BLaER1 treated with 17β-estradiol and CSF1 and Interleukin-3, amounts not matched to agents 10 nM and 100 nM (cell line): ENCODE data around the gene INPP4A.

Experiments used
- H3K27ac ChIP-seq, 11 experiments: shearing (Covaris generic); formaldehyde crosslinking; 2 replicates each; pipeline ENCODE4 v1.8.1; 2022
- H3K27me3 ChIP-seq, 11 experiments: shearing (Covaris generic); formaldehyde crosslinking; 2 replicates each; pipeline ENCODE4 v1.8.1; 2022
- H3K36me3 ChIP-seq, 11 experiments: shearing (Covaris generic); formaldehyde crosslinking; 2 replicates each; pipeline ENCODE4 v1.8.1; 2022
- H3K4me1 ChIP-seq, 10 experiments: shearing (Covaris generic); formaldehyde crosslinking; 2 replicates each; pipeline ENCODE4 v1.8.1; 2022
- H3K4me2 ChIP-seq, 11 experiments: shearing (Covaris generic); formaldehyde crosslinking; 2 replicates each; pipeline ENCODE4 v1.8.1; 2022
- H3K4me3 ChIP-seq, 10 experiments: shearing (Covaris generic); formaldehyde crosslinking; 2 replicates each; pipeline ENCODE4 v1.8.1; 2022
- H3K9ac ChIP-seq, 11 experiments: shearing (Covaris generic); formaldehyde crosslinking; 2 replicates each; pipeline ENCODE4 v1.8.1; 2022
- H3K9me3 ChIP-seq, 11 experiments: shearing (Covaris generic); formaldehyde crosslinking; replicated peaks in 1 of 11; 2 replicates each; pipeline ENCODE4 v1.8.1; 2022
- H4K20me1 ChIP-seq, 11 experiments: shearing (Covaris generic); formaldehyde crosslinking; 2 replicates each; pipeline ENCODE4 v1.8.1; 2022
- Cebpa-rat ChIP-seq, 11 experiments: shearing (Covaris generic); IDR thresholded peaks; 2 replicates each; pipeline ENCODE4 v1.8.1; 2022

Gene INPP4A

GRCh38 chr2:98448441-98449145 is 3.9 kb downstream of the INPP4A start:
- Histone ChIP-seq H3K9ac (no peak overlapping the region), H3K4me1 (peaks cover 44 to 73% (median 65%) of the 10 kb centered on the region in 10 experiments), H3K27me3 (no peaks in the 10 kb centered on the region), H4K20me1 (peaks cover 34 to 86% (median 67%) of the 10 kb centered on the region in 11 experiments; a peak in 21 of 22 replicates), H3K9me3 (no peaks in the 10 kb centered on the region), H3K4me3 (no peak overlapping the region), H3K27ac (no peak overlapping the region), H3K36me3 (no peaks in the 10 kb centered on the region), H3K4me2 (peak overlapping the region in 9 of 11 experiments; percentile 3 to 56 (median 29); a peak in 12 of 22 replicates)
- no peak for TF ChIP-seq Cebpa-rat (IDR thresholded peaks at IDR 0.05)

- Histone ChIP-seq H3K4me1 (peaks cover 63 to 82% (median 75%) of the 10 kb centered on the region in 10 experiments), H3K9me3 (no peaks in the 10 kb centered on the region), H3K4me3 (peak overlapping the region in 2 of 10 experiments; percentile 12 to 14; a peak in 2 of 20 replicates), H3K36me3 (peaks cover 0 to 12% (median 0%) of the 10 kb centered on the region in 11 experiments; a peak in 3 of 22 replicates), H3K9ac (peak overlapping the region in 3 of 11 experiments; percentile 1 to 34 (median 9); a peak in 3 of 22 replicates), H4K20me1 (peaks cover 46 to 99% (median 72%) of the 10 kb centered on the region in 11 experiments; a peak in 20 of 22 replicates), H3K27ac (peak overlapping the region in 3 of 11 experiments; percentile 14 to 44 (median 24); a peak in 4 of 22 replicates), H3K4me2 (peak overlapping the region; percentile 76 to 97 (median 85)), H3K27me3 (no peaks in the 10 kb centered on the region)
- TF ChIP-seq Cebpa-rat (IDR thresholded peaks at IDR 0.05): no peak
Measured at GRCh38 chr2:98452396-98453027, 7.9 kb downstream of the INPP4A start.

- Histone ChIP-seq H3K27me3 (no peaks in the 10 kb centered on the region), H4K20me1 (peaks cover 46 to 99% (median 73%) of the 10 kb centered on the region in 11 experiments; a peak in 20 of 22 replicates), H3K9me3 (no peaks in the 10 kb centered on the region), H3K4me2 (peak overlapping the region; percentile 76 to 97 (median 85)), H3K36me3 (peaks cover 0 to 12% (median 0%) of the 10 kb centered on the region in 11 experiments; a peak in 3 of 22 replicates), H3K27ac (peak overlapping the region in 4 of 11 experiments; percentile 16 to 58 (median 34); a peak in 4 of 22 replicates), H3K4me3 (0 out of 20 replicates have a peak overlapping the region, but pooled peaks of 2 of the 10 experiments have one; percentile 12 to 14), H3K9ac (peak overlapping the region in 4 of 11 experiments; percentile 1 to 40 (median 22); a peak in 3 of 22 replicates), H3K4me1 (peaks cover 65 to 80% (median 74%) of the 10 kb centered on the region in 10 experiments)
- TF ChIP-seq Cebpa-rat (IDR thresholded peaks at IDR 0.05): no peak
Measured at GRCh38 chr2:98453083-98453482, 8.4 kb downstream of the INPP4A start.

GRCh38 chr2:98453531-98453930 is 8.9 kb downstream of the INPP4A start:
- peaks cover 0 to 12% (median 0%) of the 10 kb centered on the region in 11 experiments; a peak in 4 of 22 replicates for H3K36me3 ChIP-seq
- H4K20me1 ChIP-seq: peaks cover 51 to 99% (median 74%) of the 10 kb centered on the region in 11 experiments; a peak in 20 of 22 replicates
- no peaks in the 10 kb centered on the region for H3K9me3 ChIP-seq
- H3K27ac ChIP-seq: peak overlapping the region in 4 of 11 experiments; percentile 16 to 58 (median 34); a peak in 5 of 22 replicates
- no peak overlapping the region for H3K4me3 ChIP-seq
- H3K4me2 ChIP-seq: peak overlapping the region; percentile 76 to 97 (median 85)
- TF ChIP-seq Cebpa-rat (IDR thresholded peaks at IDR 0.05): no peak
- H3K9ac ChIP-seq: peak overlapping the region in 3 of 11 experiments; percentile 1 to 40 (median 34); a peak in 2 of 22 replicates
- H3K4me1 ChIP-seq: peaks cover 64 to 83% (median 72%) of the 10 kb centered on the region in 10 experiments
- H3K27me3 ChIP-seq: no peaks in the 10 kb centered on the region

- Histone ChIP-seq H4K20me1 (peaks cover 53 to 99% (median 74%) of the 10 kb centered on the region in 11 experiments; a peak in 20 of 22 replicates), H3K27me3 (no peaks in the 10 kb centered on the region), H3K4me2 (peak overlapping the region; percentile 76 to 97 (median 85)), H3K4me1 (peaks cover 65 to 88% (median 75%) of the 10 kb centered on the region in 10 experiments), H3K9ac (peak overlapping the region in 1 of 11 experiments; percentile 68; a peak in 1 of 22 replicates), H3K9me3 (no peaks in the 10 kb centered on the region), H3K4me3 (peak overlapping the region in 1 of 10 experiments; percentile 19; a peak in 1 of 20 replicates), H3K36me3 (peaks cover 0 to 12% (median 0%) of the 10 kb centered on the region in 11 experiments; a peak in 6 of 22 replicates), H3K27ac (peak overlapping the region in 8 of 11 experiments; percentile 3 to 87 (median 28); a peak in 8 of 22 replicates)
- no peak for TF ChIP-seq Cebpa-rat (IDR thresholded peaks at IDR 0.05)
Measured at GRCh38 chr2:98454073-98454472, 9.4 kb downstream of the INPP4A start.

DNA sequence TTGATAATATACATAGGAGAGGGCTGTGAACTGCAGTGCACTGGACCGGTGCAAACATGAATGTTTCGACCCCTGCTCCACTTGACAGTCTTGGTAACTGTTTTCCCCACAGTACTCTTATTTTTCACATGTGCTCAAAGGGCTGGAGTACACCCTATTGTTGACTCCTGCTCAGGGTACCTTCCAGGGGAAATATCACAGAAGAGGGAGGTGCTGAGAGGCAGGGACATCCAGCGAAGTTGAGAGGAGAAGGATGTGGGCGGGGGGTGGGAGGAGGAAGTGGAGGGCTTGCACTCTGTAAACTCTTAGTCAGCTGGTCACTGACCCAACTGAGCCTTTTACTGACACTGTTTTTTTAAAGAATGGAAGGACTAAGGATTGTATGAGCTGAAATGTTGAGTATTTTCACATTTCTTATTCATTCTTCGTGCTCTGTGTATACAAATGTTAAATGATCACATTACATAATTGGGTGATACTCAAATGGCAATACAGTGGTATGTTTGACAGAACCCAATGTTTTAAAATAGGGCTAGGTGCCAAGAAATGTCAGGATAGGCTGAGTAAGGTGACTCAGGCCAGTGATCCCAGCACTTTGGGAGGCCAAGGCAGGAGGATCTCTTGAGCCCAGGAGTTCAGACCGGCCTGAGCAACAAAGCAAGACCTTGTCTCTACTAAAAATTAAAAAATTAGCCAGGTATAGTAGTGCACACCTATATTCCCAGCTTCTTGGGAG is 10.0 kb downstream of the INPP4A start:
- peaks cover 71 to 94% (median 81%) of the 10 kb centered on the region in 10 experiments for H3K4me1 ChIP-seq
- no peak for TF ChIP-seq Cebpa-rat (IDR thresholded peaks at IDR 0.05)

GRCh38 chr2:98455494-98455976 is 10.9 kb downstream of the INPP4A start:
- peak overlapping the region in 9 of 11 experiments; percentile 13 to 68 (median 38); a peak in 13 of 22 replicates for H3K9ac ChIP-seq
- TF ChIP-seq Cebpa-rat (IDR thresholded peaks at IDR 0.05): no peak
- peaks cover 63 to 99% (median 80%) of the 10 kb centered on the region in 11 experiments; a peak in 21 of 22 replicates for H4K20me1 ChIP-seq
- peaks cover 77 to 100% (median 86%) of the 10 kb centered on the region in 10 experiments for H3K4me1 ChIP-seq
- H3K36me3 ChIP-seq: peaks cover 0 to 12% (median 0%) of the 10 kb centered on the region in 11 experiments; a peak in 6 of 22 replicates
- peak overlapping the region; percentile 37 to 87 (median 70) for H3K27ac ChIP-seq
- H3K9me3 ChIP-seq: no peaks in the 10 kb centered on the region
- H3K27me3 ChIP-seq: no peaks in the 10 kb centered on the region
- peak overlapping the region; percentile 76 to 97 (median 85) for H3K4me2 ChIP-seq
- peak overlapping the region in 4 of 10 experiments; percentile 5 to 25 (median 21); a peak in 6 of 20 replicates for H3K4me3 ChIP-seq

More for the DNA sequence above, 10.0 kb downstream of the INPP4A start:
- Histone ChIP-seq H4K20me1 (peaks cover 59 to 99% (median 78%) of the 10 kb centered on the region in 11 experiments; a peak in 20 of 22 replicates), H3K9ac (peak overlapping the region in 5 of 11 experiments; percentile 13 to 68 (median 38); a peak in 8 of 22 replicates), H3K4me2 (peak overlapping the region; percentile 76 to 97 (median 85)), H3K27me3 (no peaks in the 10 kb centered on the region), H3K27ac (peak overlapping the region; percentile 37 to 87 (median 70); a peak in 21 of 22 replicates), H3K9me3 (no peaks in the 10 kb centered on the region), H3K4me3 (peak overlapping the region in 4 of 10 experiments; percentile 5 to 19 (median 11); a peak in 7 of 20 replicates), H3K36me3 (peaks cover 0 to 12% (median 0%) of the 10 kb centered on the region in 11 experiments; a peak in 6 of 22 replicates)
